HEK293 (cell line): ENCODE measurements around the gene C1orf141.

ENCODE experiments used
- CTCF ChIA-PET: fragments of 350-600 bp; formaldehyde crosslinking; extraction: SDS; loops from one replicate; lab custom pipeline; 2021; ENCODE audit warnings: antibody characterized with exemption; lab: Yijun Ruan, JAX
- POLR2A ChIA-PET: fragments of 300-600 bp; formaldehyde crosslinking; extraction: SDS; loops from one replicate; lab custom pipeline; 2020; ENCODE audit warnings: antibody characterized with exemption, inconsistent platforms; lab: Yijun Ruan, JAX
- H3K27ac ChIP-seq: fragments of 200-500 bp; sonication (Bioruptor generic); 2 replicates; pipeline ENCODE4 v1.5.1; 2014; ENCODE audit warnings: low read depth, low read length, control low read depth, inconsistent platforms; ENCODE audit errors: extremely low read depth
- H3K36me3 ChIP-seq, 2 experiments: fragments of 200-500 bp in 1 of 2; sonication (Bioruptor generic) in 1 of 2; 1 replicate in 1 of 2; 2 replicates in 1 of 2; pipeline ENCODE4 v1.5.1; 2014 to 2017; ENCODE audit warnings: inconsistent platforms in 2 of 2, low read length in 2 of 2; ENCODE audit not compliant: control insufficient read depth in 2 of 2, insufficient read depth in 1 of 2
- H3K4me1 ChIP-seq: fragments of 200-500 bp; sonication (Bioruptor generic); 2 replicates; pipeline ENCODE4 v1.5.1; 2014; ENCODE audit warnings: mild to moderate bottlenecking, low read length, inconsistent platforms; ENCODE audit not compliant: control insufficient read depth, insufficient read depth
- H3K4me3 ChIP-seq: 2 replicates; pipeline ENCODE4 v1.5.1; 2011; ENCODE audit warnings: low read depth, mild to moderate bottlenecking, control low read depth, low read length, moderate library complexity
- H3K9me3 ChIP-seq: fragments of 200-500 bp; sonication (Bioruptor generic); 2 replicates; pipeline ENCODE4 v1.5.1; 2014; ENCODE audit warnings: low read depth, low read length, inconsistent platforms; ENCODE audit not compliant: control insufficient read depth, insufficient read depth
- EGR2 ChIP-seq: fragments of 450-650 bp; formaldehyde crosslinking; IDR thresholded peaks from 2 replicates; pipeline ENCODE4 v1.5.1; 2016; ENCODE audit warnings: low read depth, missing biosample characterization, missing genetic modification characterization
- FEZF1 ChIP-seq: fragments of 450-650 bp; formaldehyde crosslinking; IDR thresholded peaks from 2 replicates; pipeline ENCODE4 v1.5.1; 2016; ENCODE audit warnings: missing biosample characterization, missing genetic modification characterization
- KLF16 ChIP-seq: fragments of 450-650 bp; formaldehyde crosslinking; IDR thresholded peaks from 2 replicates; pipeline ENCODE4 v1.5.1; 2017; ENCODE audit warnings: missing biosample characterization, missing genetic modification characterization
- SETDB1 ChIP-seq: IDR thresholded peaks from one replicate; pipeline ENCODE4 v1.6.1; 2017; ENCODE audit warnings: mild to moderate bottlenecking, low read length, moderate library complexity, mixed read lengths; ENCODE audit not compliant: insufficient read length
- ZBTB20 ChIP-seq: fragments of 450-650 bp; formaldehyde crosslinking; IDR thresholded peaks from 2 replicates; pipeline ENCODE4 v1.5.1; 2016; ENCODE audit warnings: missing biosample characterization, missing genetic modification characterization
- ZBTB21 ChIP-seq: fragments of 450-650 bp; formaldehyde crosslinking; IDR thresholded peaks from 2 replicates; pipeline ENCODE4 v1.5.1; 2017; ENCODE audit warnings: missing biosample characterization, missing genetic modification characterization
- ZFP41 ChIP-seq: fragments of 450-650 bp; formaldehyde crosslinking; IDR thresholded peaks from 2 replicates; pipeline ENCODE4 v1.5.1; 2016; ENCODE audit warnings: missing biosample characterization, missing genetic modification characterization, borderline replicate concordance
- ZNF114 ChIP-seq: fragments of 450-650 bp; formaldehyde crosslinking; IDR thresholded peaks from 2 replicates; pipeline ENCODE4 v1.5.0; 2017; ENCODE audit warnings: missing biosample characterization, missing genetic modification characterization
- ZNF138 ChIP-seq: fragments of 450-650 bp; formaldehyde crosslinking; IDR thresholded peaks from 2 replicates; pipeline ENCODE4 v1.5.1; 2016; ENCODE audit warnings: missing biosample characterization, missing genetic modification characterization, borderline replicate concordance
- ZNF140 ChIP-seq: fragments of 450-650 bp; formaldehyde crosslinking; IDR thresholded peaks from 2 replicates; pipeline ENCODE4 v1.5.1; 2016; ENCODE audit warnings: missing biosample characterization, missing genetic modification characterization
- ZNF18 ChIP-seq: fragments of 450-650 bp; formaldehyde crosslinking; IDR thresholded peaks from 2 replicates; pipeline ENCODE4 v1.5.1; 2016; ENCODE audit warnings: missing biosample characterization, missing genetic modification characterization
- ZNF239 ChIP-seq: fragments of 450-650 bp; formaldehyde crosslinking; IDR thresholded peaks from 2 replicates; pipeline ENCODE4 v1.5.1; 2016; ENCODE audit warnings: missing biosample characterization, missing genetic modification characterization
- ZNF266 ChIP-seq: fragments of 450-650 bp; formaldehyde crosslinking; IDR thresholded peaks from 2 replicates; pipeline ENCODE4 v1.5.1; 2016; ENCODE audit warnings: missing biosample characterization, missing genetic modification characterization, low read depth
- ZNF341 ChIP-seq: fragments of 450-650 bp; formaldehyde crosslinking; IDR thresholded peaks from 2 replicates; pipeline ENCODE4; 2016; ENCODE audit warnings: low read depth, missing biosample characterization, missing genetic modification characterization
- ZNF391 ChIP-seq: fragments of 450-650 bp; formaldehyde crosslinking; IDR thresholded peaks from 2 replicates; pipeline ENCODE4 v1.5.1; 2016; ENCODE audit warnings: low read depth, missing biosample characterization, missing genetic modification characterization, borderline replicate concordance
- ZNF394 ChIP-seq: fragments of 450-650 bp; formaldehyde crosslinking; IDR thresholded peaks from 2 replicates; pipeline ENCODE4 v1.5.1; 2016; ENCODE audit warnings: missing biosample characterization, missing genetic modification characterization, mild to moderate bottlenecking, moderate library complexity, borderline replicate concordance
- ZNF510 ChIP-seq: fragments of 450-650 bp; formaldehyde crosslinking; IDR thresholded peaks from 2 replicates; pipeline ENCODE4 v1.5.1; 2018; ENCODE audit warnings: mild to moderate bottlenecking, missing genetic modification characterization, missing biosample characterization; ENCODE audit not compliant: insufficient replicate concordance
- ZNF521 ChIP-seq: fragments of 450-650 bp; formaldehyde crosslinking; IDR thresholded peaks from 2 replicates; pipeline ENCODE4 v1.5.1; 2017; ENCODE audit warnings: missing biosample characterization, mild to moderate bottlenecking, missing genetic modification characterization
- ZNF555 ChIP-seq: fragments of 450-650 bp; formaldehyde crosslinking; conservative IDR thresholded peaks from 2 replicates; pipeline ENCODE4 v1.5.1; 2017; ENCODE audit warnings: missing biosample characterization, mild to moderate bottlenecking, missing genetic modification characterization, inconsistent platforms
- ZNF747 ChIP-seq: fragments of 450-650 bp; formaldehyde crosslinking; IDR thresholded peaks from 2 replicates; pipeline ENCODE4 v1.5.1; 2016; ENCODE audit warnings: missing biosample characterization, missing genetic modification characterization
- ZXDB ChIP-seq: fragments of 450-650 bp; formaldehyde crosslinking; IDR thresholded peaks from 2 replicates; pipeline ENCODE4 v1.5.1; 2016; ENCODE audit warnings: missing biosample characterization, missing genetic modification characterization
- TF ChIP-seq, protein P1 (sequence below): fragments of 450-650 bp; formaldehyde crosslinking; IDR thresholded peaks from 2 replicates; pipeline ENCODE4 v1.5.1; 2016; ENCODE audit warnings: missing biosample characterization, missing genetic modification characterization
- TF ChIP-seq, protein P2 (sequence below): fragments of 450-650 bp; formaldehyde crosslinking; IDR thresholded peaks from 2 replicates; pipeline ENCODE4 v1.5.1; 2016; ENCODE audit warnings: missing biosample characterization, missing genetic modification characterization
- TF ChIP-seq, protein P3 (sequence below): fragments of 450-650 bp; formaldehyde crosslinking; IDR thresholded peaks from 2 replicates; pipeline ENCODE4 v1.5.1; 2016; ENCODE audit warnings: missing biosample characterization, missing genetic modification characterization, borderline replicate concordance

The C1orf141 gene

GRCh38 chr1:67175530-67176087 lies 40.8 kb upstream of the C1orf141 start:
- H3K9me3 ChIP-seq: no peaks in the 10 kb centered on the region
- H3K4me1 ChIP-seq: no peaks in the 10 kb centered on the region
- no peak overlapping the region for H3K4me3 ChIP-seq
- TF ChIP-seq ZFP41 (tag by site-specific recombination) (no peak), ZNF266 (tag by site-specific recombination) (no peak), ZBTB20 (tag by site-specific recombination) (no peak), ZNF510 (no peak), ZNF114 (no peak), ZBTB21 (tag by site-specific recombination) (no peak), ZNF239 (tag by site-specific recombination) (no peak)
- TF ChIP-seq, protein P1, sequence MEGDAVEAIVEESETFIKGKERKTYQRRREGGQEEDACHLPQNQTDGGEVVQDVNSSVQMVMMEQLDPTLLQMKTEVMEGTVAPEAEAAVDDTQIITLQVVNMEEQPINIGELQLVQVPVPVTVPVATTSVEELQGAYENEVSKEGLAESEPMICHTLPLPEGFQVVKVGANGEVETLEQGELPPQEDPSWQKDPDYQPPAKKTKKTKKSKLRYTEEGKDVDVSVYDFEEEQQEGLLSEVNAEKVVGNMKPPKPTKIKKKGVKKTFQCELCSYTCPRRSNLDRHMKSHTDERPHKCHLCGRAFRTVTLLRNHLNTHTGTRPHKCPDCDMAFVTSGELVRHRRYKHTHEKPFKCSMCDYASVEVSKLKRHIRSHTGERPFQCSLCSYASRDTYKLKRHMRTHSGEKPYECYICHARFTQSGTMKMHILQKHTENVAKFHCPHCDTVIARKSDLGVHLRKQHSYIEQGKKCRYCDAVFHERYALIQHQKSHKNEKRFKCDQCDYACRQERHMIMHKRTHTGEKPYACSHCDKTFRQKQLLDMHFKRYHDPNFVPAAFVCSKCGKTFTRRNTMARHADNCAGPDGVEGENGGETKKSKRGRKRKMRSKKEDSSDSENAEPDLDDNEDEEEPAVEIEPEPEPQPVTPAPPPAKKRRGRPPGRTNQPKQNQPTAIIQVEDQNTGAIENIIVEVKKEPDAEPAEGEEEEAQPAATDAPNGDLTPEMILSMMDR: no peak
- TF ChIP-seq, protein P2, sequence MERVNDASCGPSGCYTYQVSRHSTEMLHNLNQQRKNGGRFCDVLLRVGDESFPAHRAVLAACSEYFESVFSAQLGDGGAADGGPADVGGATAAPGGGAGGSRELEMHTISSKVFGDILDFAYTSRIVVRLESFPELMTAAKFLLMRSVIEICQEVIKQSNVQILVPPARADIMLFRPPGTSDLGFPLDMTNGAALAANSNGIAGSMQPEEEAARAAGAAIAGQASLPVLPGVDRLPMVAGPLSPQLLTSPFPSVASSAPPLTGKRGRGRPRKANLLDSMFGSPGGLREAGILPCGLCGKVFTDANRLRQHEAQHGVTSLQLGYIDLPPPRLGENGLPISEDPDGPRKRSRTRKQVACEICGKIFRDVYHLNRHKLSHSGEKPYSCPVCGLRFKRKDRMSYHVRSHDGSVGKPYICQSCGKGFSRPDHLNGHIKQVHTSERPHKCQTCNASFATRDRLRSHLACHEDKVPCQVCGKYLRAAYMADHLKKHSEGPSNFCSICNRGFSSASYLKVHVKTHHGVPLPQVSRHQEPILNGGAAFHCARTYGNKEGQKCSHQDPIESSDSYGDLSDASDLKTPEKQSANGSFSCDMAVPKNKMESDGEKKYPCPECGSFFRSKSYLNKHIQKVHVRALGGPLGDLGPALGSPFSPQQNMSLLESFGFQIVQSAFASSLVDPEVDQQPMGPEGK (tag by site-specific recombination): no peak
- POLR2A ChIA-PET: no interaction called here
- H3K27ac ChIP-seq: no peak overlapping the region
- CTCF ChIA-PET: no interaction called here
- no peaks in the 10 kb centered on the region for H3K36me3 ChIP-seq

DNA sequence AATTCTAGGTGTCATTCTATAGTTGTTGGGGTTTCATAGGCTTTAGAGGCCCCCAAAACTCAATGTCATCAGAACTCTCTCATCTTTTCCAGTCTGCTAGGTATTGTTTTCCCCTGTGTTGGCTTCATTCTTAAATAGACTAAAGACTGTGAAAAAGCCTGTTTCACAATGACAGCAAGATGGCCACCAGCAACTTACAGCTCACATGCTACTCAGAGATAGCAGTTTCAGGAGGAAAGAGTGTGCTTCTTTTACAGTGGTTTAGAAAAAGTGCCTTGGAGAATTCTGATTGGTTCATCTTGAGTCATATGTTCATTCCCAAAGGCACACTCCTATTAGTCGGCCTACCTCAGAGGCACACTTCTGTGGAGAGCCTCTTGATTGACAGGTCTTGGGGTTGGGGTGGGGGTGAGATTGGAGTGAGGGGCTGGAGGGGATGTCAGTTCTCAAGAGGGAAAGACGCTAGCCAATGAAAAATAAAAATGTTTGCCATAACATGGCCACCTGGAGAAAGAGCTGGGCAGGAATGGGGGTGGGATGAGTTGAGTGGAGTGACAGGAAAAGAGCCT lies 40.0 kb upstream of the C1orf141 start:
- Histone ChIP-seq H3K4me1 (no peaks in the 10 kb centered on the region), H3K9me3 (no peaks in the 10 kb centered on the region), H3K36me3 (no peaks in the 10 kb centered on the region)
- TF ChIP-seq ZNF138 (tag by site-specific recombination) (no peak), ZNF747 (no peak), ZNF521 (no peak), ZNF140 (no peak), KLF16 (tag by site-specific recombination) (no peak), FEZF1 (tag by site-specific recombination) (no peak), ZXDB (tag by site-specific recombination) (no peak), ZNF555 (tag by site-specific recombination) (no peak), ZNF341 (no peak), ZNF391 (tag by site-specific recombination) (no peak), ZNF394 (tag by site-specific recombination) (no peak), EGR2 (tag by site-specific recombination) (no peak), SETDB1 (no peak), ZNF18 (tag by site-specific recombination) (no peak)
- TF ChIP-seq, protein P3, sequence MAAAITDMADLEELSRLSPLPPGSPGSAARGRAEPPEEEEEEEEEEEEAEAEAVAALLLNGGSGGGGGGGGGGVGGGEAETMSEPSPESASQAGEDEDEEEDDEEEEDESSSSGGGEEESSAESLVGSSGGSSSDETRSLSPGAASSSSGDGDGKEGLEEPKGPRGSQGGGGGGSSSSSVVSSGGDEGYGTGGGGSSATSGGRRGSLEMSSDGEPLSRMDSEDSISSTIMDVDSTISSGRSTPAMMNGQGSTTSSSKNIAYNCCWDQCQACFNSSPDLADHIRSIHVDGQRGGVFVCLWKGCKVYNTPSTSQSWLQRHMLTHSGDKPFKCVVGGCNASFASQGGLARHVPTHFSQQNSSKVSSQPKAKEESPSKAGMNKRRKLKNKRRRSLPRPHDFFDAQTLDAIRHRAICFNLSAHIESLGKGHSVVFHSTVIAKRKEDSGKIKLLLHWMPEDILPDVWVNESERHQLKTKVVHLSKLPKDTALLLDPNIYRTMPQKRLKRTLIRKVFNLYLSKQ (tag by site-specific recombination): no peak
- TF ChIP-seq, all 188 proteins: peak for 0
- H3K4me3 ChIP-seq: no peak overlapping the region
- CTCF ChIA-PET: no interaction called here
- no peak overlapping the region for H3K27ac ChIP-seq
- POLR2A ChIA-PET: no interaction called here
